ENCODE measurements around the gene FBXW7. TPM values are rescaled to one million over a fixed set of nuclear protein-coding genes. Genes with fewer than 3 reads are reported as not detected.

Gene FBXW7
- total and polyA plus RNA-seq, 2 donors (not counting 1 experiment from before 2014, with no cell fraction given): 16.3 to 68.7 TPM

GRCh38 chr4:152289941-152290340, 246.0 kb downstream of the FBXW7 start:
- no peaks in the 10 kb centered on the region for H3K36me3 ChIP-seq (ENCODE audit: control insufficient read depth, insufficient read depth, low read length)

GRCh38 chr4:152289541-152289940, 246.4 kb downstream of the FBXW7 start:
- Histone ChIP-seq H3K9ac (ENCODE audit: insufficient read depth, low read length) (no peak overlapping the region), H3K79me2 (ENCODE audit: control insufficient read depth, insufficient read depth, low read length) (no peaks in the 10 kb centered on the region), H3K4me1 (ENCODE audit: control insufficient read depth, extremely low read depth, insufficient read depth, low read length) (no peaks in the 10 kb centered on the region), H2AFZ (ENCODE audit: low read length) (no peak overlapping the region), H3K4me3 (replicated peaks in 1 of 4; ENCODE audit: control extremely low read depth in 1 of 4, insufficient read depth in 1 of 4, low read depth in 3 of 4, low read length in 4 of 4) (no peak overlapping the region), H3K36me3 (ENCODE audit: control insufficient read depth, insufficient read depth, low read length) (no peaks in the 10 kb centered on the region), H3K27me3 (ENCODE audit: control insufficient read depth, insufficient read depth, low read length) (no peaks in the 10 kb centered on the region), H3K4me2 (ENCODE audit: extremely low read depth, insufficient read depth, low read length) (no peak overlapping the region), H3K27ac (ENCODE audit: insufficient read depth, low read length) (no peak overlapping the region), H3K9me3 (ENCODE audit: control insufficient read depth, insufficient read depth, low read depth, low read length) (no peaks in the 10 kb centered on the region), H4K20me1 (ENCODE audit: control insufficient read depth, extremely low read depth, insufficient read depth, low read length) (no peaks in the 10 kb centered on the region)
- TF ChIP-seq EZH2 (IDR thresholded peaks at IDR 0.05; ENCODE audit: low read length, missing control alignments) (no peak), CTCF (conservative IDR thresholded peaks at IDR 0.05 in 1 of 2, IDR thresholded peaks at IDR 0.05 in 1 of 2; ENCODE audit: low read depth in 1 of 2, low read length in 2 of 2) (no peak)
- no peak for DNase-seq (ENCODE audit: low read depth in 2 of 2)

More at GRCh38 chr4:152289941-152290340, 246.0 kb downstream of the FBXW7 start:
- Histone ChIP-seq H4K20me1 (ENCODE audit: control insufficient read depth, extremely low read depth, insufficient read depth, low read length) (no peaks in the 10 kb centered on the region), H3K79me2 (ENCODE audit: control insufficient read depth, insufficient read depth, low read length) (no peaks in the 10 kb centered on the region), H3K4me3 (replicated peaks in 1 of 4; ENCODE audit: control extremely low read depth in 1 of 4, insufficient read depth in 1 of 4, low read depth in 3 of 4, low read length in 4 of 4) (no peak overlapping the region), H3K27ac (ENCODE audit: insufficient read depth, low read length) (no peak overlapping the region), H3K4me1 (ENCODE audit: control insufficient read depth, extremely low read depth, insufficient read depth, low read length) (no peaks in the 10 kb centered on the region), H2AFZ (ENCODE audit: low read length) (no peak overlapping the region), H3K9me3 (ENCODE audit: control insufficient read depth, insufficient read depth, low read depth, low read length) (no peaks in the 10 kb centered on the region), H3K4me2 (ENCODE audit: extremely low read depth, insufficient read depth, low read length) (no peak overlapping the region), H3K9ac (ENCODE audit: insufficient read depth, low read length) (no peak overlapping the region), H3K27me3 (ENCODE audit: control insufficient read depth, insufficient read depth, low read length) (no peaks in the 10 kb centered on the region)
- TF ChIP-seq CTCF (conservative IDR thresholded peaks at IDR 0.05 in 1 of 2, IDR thresholded peaks at IDR 0.05 in 1 of 2; ENCODE audit: low read depth in 1 of 2, low read length in 2 of 2): no peak
- no peak for TF ChIP-seq EZH2 (IDR thresholded peaks at IDR 0.05; ENCODE audit: low read length, missing control alignments)
- DNase-seq (ENCODE audit: low read depth in 2 of 2): no peak

GRCh38 chr4:152283801-152284470, 252.0 kb downstream of the FBXW7 start:
- no peaks in the 10 kb centered on the region for H4K20me1 ChIP-seq (ENCODE audit: control insufficient read depth, extremely low read depth, insufficient read depth, low read length)
- no peaks in the 10 kb centered on the region for H3K27me3 ChIP-seq (ENCODE audit: control insufficient read depth, insufficient read depth, low read length)
- no peak overlapping the region for H3K27ac ChIP-seq (ENCODE audit: insufficient read depth, low read length)
- H3K4me1 ChIP-seq (ENCODE audit: control insufficient read depth, extremely low read depth, insufficient read depth, low read length): no peaks in the 10 kb centered on the region
- DNase-seq (ENCODE audit: low read depth in 2 of 2): peak in 1 of 2 donors; percentile 59
- no peak overlapping the region for H3K4me2 ChIP-seq (ENCODE audit: extremely low read depth, insufficient read depth, low read length)
- H3K4me3 ChIP-seq (replicated peaks in 1 of 4; ENCODE audit: control extremely low read depth in 1 of 4, insufficient read depth in 1 of 4, low read depth in 3 of 4, low read length in 4 of 4): no peak overlapping the region
- no peak for TF ChIP-seq EZH2 (IDR thresholded peaks at IDR 0.05; ENCODE audit: low read length, missing control alignments)
- no peak for TF ChIP-seq CTCF (conservative IDR thresholded peaks at IDR 0.05 in 1 of 2, IDR thresholded peaks at IDR 0.05 in 1 of 2; ENCODE audit: low read depth in 1 of 2, low read length in 2 of 2)
- no peaks in the 10 kb centered on the region for H3K9me3 ChIP-seq (ENCODE audit: control insufficient read depth, insufficient read depth, low read depth, low read length)
- H3K9ac ChIP-seq (ENCODE audit: insufficient read depth, low read length): no peak overlapping the region
- H2AFZ ChIP-seq (ENCODE audit: low read length): no peak overlapping the region
- H3K36me3 ChIP-seq (ENCODE audit: control insufficient read depth, insufficient read depth, low read length): no peaks in the 10 kb centered on the region
- H3K79me2 ChIP-seq (ENCODE audit: control insufficient read depth, insufficient read depth, low read length): no peaks in the 10 kb centered on the region
